ENCODE data around the gene ARHGEF4.

The ARHGEF4 gene

DNA sequence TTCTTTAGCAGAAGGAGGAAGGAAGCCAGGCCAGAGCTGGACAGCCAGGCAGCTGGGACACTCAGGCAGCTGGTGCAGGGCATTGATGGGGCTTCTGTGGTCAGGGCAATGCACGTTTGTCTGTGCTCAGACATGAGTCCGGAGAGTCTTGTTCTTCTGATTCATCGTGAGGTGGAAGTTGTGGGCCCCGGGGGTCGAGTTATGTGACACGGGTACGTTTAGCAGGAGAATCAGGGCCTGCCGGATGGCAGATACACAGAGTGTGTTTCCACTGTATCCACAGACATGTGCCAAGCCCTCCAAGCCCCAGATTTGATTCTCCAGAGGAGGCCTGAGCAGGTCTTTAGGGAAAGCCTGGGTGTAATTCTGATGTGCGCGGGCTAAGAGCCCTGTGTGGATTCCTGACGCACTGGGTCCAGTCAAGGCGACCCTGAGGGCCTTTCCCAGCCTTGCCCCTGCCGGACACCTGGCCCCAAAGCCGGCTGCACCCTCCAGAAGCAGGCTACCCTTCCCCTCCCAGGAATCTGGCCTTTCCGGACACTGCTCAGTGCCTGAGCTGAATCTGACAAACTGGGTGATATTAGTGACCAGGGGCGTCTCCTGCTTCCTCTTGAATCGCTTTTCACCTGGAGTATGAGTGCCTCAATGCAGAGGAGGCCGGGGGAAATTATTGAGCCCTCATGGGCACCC lies 10.1 kb downstream of the ARHGEF4 start:
- TF ChIP-seq, protein P1, sequence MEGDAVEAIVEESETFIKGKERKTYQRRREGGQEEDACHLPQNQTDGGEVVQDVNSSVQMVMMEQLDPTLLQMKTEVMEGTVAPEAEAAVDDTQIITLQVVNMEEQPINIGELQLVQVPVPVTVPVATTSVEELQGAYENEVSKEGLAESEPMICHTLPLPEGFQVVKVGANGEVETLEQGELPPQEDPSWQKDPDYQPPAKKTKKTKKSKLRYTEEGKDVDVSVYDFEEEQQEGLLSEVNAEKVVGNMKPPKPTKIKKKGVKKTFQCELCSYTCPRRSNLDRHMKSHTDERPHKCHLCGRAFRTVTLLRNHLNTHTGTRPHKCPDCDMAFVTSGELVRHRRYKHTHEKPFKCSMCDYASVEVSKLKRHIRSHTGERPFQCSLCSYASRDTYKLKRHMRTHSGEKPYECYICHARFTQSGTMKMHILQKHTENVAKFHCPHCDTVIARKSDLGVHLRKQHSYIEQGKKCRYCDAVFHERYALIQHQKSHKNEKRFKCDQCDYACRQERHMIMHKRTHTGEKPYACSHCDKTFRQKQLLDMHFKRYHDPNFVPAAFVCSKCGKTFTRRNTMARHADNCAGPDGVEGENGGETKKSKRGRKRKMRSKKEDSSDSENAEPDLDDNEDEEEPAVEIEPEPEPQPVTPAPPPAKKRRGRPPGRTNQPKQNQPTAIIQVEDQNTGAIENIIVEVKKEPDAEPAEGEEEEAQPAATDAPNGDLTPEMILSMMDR (IDR thresholded peaks at IDR 0.05; ENCODE audit: borderline replicate concordance, insufficient read depth, low read depth, low read length) = no peak
- no peak overlapping the region for H3K4me3 ChIP-seq (ENCODE audit: low read depth, low read length)

DNA sequence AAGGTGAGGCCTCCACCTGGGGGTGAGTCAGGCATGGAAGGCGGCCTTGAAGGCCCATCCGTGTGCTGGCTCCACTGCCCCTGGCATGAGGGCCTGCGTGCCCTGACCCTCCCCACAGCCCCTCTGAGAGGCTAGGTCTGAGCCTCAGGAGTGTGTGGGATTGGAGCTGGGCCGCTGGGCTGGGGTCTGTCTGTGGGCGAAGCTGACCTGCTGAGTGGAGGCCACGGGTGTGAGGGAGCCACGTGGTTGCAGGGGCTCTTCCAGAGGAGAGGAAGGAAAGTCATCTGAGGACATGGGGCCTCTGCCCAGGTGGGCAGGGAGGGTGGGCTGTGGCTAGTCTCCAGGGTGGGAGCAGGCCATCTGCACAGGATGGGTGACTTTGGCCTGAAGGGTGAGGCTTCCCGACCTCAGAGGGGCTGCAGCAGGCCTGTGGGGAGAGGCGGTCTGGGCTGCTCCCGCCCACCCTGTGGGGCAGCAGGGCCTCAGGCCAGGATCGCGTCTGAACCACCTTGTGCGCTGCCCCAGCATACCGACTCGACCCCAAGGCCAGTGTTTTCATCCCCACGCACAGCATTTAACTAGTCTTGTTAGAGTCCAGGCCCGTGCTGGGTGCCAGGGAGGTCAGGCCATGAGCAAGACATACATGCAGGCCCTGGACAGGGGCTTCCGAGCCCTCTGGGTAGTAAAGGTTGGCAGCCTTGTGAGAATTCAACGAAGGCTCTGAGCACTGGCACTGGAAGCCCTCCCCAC lies 11.2 kb downstream of the ARHGEF4 start:
- no peak overlapping the region for H3K4me3 ChIP-seq (ENCODE audit: low read depth, low read length)
- TF ChIP-seq, protein P1 (IDR thresholded peaks at IDR 0.05; ENCODE audit: borderline replicate concordance, insufficient read depth, low read depth, low read length) = no peak

DNA sequence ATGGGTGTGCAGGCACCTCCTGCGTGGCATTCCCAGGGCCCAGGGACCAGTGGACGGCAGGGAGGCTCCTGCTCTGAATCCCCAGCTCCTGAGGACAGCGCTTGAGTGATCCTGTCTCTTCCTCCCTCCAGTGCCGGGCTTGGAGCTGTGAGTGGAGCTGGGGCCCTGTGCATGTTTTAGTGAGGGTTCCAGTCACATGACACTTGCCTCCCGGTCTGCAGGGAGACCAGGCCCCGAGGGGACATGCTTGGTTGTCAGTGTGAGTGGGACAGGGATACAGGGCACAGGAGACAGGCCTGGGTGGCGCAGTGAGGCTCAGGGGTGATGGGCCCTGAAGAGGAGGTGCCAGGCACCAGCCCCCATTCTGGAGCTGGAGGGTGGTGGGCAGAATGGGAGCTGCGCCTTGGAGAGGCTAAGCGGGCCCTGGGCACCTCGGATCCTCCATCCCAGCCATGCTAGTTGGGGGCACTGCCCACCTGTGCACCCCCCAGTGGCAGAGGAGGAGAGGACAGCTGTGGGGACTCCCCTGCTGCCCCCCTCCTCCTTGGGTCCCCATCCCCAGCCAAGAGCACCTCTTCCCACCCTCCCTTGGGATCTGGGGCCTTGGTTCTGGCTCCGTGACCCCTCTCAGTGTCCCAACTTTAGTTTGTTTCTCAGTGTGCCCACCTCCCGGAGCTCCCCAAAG lies 12.0 kb downstream of the ARHGEF4 start:
- H3K4me3 ChIP-seq (ENCODE audit: low read depth, low read length) = no peak overlapping the region
- TF ChIP-seq, protein P1 (IDR thresholded peaks at IDR 0.05; ENCODE audit: borderline replicate concordance, insufficient read depth, low read depth, low read length) = no peak

DNA sequence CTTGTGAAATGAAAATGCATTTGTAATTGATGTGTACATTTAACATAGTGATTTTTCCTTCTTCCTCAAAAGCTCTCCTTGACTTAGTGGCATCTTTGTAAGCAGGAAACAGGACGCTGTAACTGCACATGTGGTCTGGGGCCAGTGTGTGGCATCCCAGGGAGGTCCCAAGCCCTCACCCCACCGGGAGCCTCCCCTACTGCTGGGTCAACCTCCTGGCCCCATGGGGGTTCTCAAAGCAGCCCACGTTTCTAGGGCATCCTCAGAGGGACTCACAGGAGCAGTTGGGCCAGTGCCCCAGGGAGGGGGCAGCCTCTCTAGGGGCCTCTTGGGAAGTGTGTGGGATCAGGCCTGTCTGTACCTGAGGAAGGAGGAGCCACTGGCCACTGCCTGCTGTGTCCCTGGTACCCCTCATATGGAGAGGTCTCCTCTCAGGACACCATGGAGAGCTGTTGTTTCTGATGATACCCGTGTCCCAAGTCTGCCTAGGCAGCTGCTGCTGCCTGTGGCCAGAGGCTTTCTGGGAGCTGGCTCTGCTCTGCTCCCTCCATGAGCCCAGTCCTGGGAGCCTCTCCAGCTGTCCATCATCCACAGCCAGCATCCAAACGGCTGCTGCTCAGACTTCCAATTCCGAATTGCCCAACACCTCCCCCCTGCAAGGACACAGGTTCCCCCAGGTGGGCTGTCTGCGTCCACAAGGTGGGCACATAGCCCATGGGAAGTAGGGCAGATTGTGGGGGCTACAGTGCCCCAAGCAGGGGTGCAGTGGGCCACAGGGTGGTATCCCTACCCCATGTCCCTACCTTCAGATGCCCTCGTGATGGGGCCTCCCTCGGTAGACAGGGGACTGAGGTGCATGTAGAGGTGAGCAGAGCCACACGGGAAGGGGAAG lies 13.4 kb downstream of the ARHGEF4 start:
- no peak overlapping the region for H3K4me3 ChIP-seq (ENCODE audit: low read depth, low read length)
- TF ChIP-seq, protein P1 (IDR thresholded peaks at IDR 0.05; ENCODE audit: borderline replicate concordance, insufficient read depth, low read depth, low read length) = no peak

DNA sequence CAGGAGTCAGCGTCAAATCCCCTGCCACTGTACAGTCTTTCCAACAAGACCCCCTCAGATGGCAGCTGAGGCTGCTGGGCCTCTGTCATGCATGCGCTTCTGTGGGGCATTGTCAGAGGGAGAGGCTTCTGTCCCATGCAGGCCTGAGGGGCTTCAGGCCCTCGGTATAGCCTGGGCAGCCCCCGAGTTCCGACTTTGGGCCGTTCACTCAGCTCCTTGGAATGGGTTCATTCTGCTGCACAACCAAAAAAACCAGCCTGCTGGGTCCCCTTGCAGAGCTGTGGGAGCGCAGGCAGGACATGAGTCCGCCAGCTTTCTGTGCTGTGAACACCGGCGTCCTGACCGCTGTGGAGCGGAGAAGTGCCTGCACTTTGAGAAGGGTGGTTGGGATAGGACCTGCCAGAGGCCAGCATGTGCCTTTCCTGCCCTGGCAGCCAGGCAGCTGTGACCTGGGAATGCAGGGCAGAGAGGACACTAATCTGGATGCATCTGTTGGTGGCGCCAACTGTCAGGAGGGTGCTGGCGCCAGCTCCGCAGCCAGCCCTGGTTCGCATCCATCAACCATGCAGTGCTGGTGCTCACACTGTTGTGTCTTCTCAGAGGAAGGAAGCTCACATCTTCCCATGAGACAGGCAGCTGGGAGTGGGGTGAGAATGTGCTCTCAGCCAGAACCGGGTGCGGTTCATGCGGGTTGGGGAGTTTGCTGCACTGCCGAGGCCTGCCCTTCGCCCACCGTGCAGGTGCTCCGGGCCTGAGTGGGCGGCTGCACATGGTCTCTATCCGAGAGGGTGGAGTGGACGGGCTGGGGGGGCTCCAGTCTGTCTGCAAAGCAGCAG lies 14.3 kb downstream of the ARHGEF4 start:
- H3K4me3 ChIP-seq (ENCODE audit: low read depth, low read length) = no peak overlapping the region
- TF ChIP-seq, protein P1 (IDR thresholded peaks at IDR 0.05; ENCODE audit: borderline replicate concordance, insufficient read depth, low read depth, low read length) = no peak
